Measurements from ENCODE around the gene ACP6.
A peak's percentile ranks its signal among the peaks of the same experiment; 100 is the strongest.

ACP6 gene

DNA sequence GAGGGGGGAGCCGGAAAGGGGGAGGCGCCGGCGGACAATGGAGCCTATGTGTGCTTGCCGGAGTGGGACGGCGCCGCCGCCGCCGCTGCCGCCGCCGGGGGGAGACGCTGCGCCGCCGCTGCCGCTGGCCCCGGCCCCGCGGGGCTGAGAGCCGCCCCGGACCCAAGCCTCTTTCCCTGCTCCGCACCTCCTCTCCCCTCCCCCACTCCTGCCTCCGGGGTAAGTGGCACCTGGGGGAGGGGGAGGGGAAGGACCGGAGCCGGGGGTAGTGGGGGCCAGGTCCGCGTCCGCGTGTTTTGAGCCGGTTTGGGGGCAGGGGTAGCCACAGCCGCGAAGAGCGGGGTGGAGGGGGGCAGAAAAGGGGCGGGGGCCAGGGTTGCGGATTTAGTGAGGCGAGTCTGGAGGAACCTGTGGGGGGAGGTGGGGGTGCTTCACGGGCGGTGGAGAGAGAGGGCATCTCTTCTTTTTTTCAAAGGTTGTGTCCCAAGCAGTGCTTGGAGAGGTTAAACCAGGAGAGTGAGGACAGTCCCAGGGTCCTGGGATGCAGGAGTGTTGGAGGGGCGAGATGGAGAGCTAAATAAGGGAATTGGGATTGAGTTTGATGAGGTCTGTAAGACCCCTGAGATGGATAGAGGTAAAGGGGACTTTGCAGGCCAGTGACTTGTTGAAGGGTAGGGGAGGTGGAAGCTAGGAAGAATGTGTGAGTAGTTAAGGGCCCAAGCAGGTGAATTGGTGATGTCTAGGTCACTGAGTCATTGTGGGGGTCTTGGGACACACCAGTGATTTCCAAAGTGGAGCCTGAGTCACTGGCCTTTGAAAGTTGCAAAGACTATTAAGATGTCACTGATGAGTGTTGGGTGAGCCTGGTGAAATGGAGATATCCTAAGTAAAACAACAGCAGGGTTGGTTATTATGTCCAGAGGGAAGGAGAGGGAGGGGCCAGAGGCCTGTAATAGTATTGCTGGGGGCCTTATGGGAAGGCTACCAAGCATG, 69.9 kb downstream of the ACP6 start:
- no peak for DNase-seq (ENCODE audit: low read depth, low spot score)
- POLR2A ChIA-PET: interaction anchor here (1.2 kb wide), 1 partner anchor 59 kb away, joined by 7 read pairs; the partner anchor contains the start of gene BCL9
- CTCF ChIA-PET: interaction anchor here (1.0 to 2.0 kb wide), 2 partner anchors 10 to 41 kb away, joined by 3 to 6 read pairs; no protein-coding TSS in a partner anchor
- TF ChIP-seq, protein P1, sequence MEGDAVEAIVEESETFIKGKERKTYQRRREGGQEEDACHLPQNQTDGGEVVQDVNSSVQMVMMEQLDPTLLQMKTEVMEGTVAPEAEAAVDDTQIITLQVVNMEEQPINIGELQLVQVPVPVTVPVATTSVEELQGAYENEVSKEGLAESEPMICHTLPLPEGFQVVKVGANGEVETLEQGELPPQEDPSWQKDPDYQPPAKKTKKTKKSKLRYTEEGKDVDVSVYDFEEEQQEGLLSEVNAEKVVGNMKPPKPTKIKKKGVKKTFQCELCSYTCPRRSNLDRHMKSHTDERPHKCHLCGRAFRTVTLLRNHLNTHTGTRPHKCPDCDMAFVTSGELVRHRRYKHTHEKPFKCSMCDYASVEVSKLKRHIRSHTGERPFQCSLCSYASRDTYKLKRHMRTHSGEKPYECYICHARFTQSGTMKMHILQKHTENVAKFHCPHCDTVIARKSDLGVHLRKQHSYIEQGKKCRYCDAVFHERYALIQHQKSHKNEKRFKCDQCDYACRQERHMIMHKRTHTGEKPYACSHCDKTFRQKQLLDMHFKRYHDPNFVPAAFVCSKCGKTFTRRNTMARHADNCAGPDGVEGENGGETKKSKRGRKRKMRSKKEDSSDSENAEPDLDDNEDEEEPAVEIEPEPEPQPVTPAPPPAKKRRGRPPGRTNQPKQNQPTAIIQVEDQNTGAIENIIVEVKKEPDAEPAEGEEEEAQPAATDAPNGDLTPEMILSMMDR (IDR thresholded peaks at IDR 0.05; ENCODE audit: insufficient read depth, low read length, missing control alignments): no peak
- H3K4me3 ChIP-seq (ENCODE audit: low read depth, low read length): peak overlapping the region; percentile 69

DNA sequence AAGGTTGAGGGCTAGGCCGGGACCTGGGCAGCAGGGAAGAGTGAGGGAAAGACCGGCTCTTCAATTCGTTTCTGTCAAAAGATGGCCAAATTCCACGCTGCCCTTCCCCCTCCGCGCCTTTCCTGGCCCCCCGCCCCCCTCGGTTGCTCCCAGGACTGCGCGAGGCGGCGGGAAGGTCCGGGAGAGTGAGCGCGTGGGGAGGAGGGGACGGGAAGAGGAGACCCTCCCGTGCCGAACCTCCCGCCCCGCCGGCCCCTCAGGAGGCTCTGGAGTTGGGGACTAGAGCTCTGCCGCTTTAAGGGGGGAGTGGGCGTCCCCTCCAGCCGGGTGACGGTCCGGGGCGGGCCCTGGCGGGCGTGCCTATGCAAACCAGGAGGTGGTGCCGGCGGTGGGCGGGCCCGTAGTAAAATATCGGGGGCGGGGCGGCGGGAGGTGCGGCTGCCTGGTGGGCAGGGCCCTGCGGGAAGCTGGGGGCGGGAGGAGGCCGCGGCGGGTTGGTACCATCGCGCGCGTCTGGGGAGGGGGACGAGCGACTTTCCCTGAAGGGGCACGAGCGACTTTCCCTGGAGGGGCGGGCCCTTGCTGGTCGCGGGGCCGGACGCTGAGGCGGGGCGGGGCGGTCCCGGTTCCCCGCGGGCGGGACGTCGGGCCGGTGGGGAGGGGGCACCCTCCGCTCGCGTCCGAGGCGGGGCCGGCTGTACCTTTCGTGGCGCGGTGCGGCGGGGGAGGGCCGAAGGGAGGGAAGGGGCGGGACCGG, 70.8 kb downstream of the ACP6 start:
- POLR2A ChIA-PET: interaction anchor here (0.7 to 1.2 kb wide), 2 partner anchors 18 to 58 kb away, joined by 3 to 7 read pairs; partner anchors contain the start of gene BCL9
- CTCF ChIA-PET: interaction anchor here (1.0 to 2.0 kb wide), 2 partner anchors 9 to 41 kb away, joined by 3 to 6 read pairs; no protein-coding TSS in a partner anchor
- TF ChIP-seq, protein P1 (IDR thresholded peaks at IDR 0.05; ENCODE audit: insufficient read depth, low read length, missing control alignments): no peak
- H3K4me3 ChIP-seq (ENCODE audit: low read depth, low read length): peak overlapping the region; percentile 74
- DNase-seq (ENCODE audit: low read depth, low spot score): peak; percentile 78

DNA sequence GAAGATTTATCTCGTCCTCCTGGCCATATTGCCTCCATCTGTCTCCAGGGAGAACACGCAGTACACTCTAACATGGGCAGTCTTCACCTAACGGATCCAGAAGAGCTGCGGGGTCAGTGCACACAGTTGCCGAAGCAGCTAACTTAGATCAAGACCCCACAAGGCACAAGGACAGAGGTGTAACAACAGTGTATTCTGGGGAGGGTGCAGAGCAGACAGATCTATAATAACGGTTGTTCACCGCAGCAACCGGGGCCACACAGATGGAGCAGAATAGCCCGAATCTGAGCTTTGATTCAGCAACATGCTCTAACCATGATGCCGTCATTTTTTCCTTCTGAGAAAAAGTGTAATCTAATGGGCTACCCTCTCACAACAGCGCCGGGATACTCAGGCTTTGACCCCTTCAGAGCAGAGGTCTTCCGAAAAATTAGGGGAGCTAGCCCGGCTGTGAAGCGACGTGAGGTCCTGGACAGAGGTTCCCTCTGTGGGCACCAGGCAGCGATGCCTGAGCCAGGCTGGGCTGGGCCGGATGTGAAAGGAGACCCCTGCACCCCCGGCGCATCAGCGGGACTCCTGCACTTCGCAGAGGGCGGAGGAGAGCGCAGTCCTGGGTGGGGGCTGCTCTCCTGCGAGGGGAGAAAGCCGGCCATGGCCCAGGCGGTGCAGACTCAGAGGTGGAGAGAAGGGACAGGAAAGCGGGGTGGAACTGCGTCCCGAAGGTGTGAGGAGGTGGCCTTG, 71.5 kb downstream of the ACP6 start:
- peak overlapping the region; percentile 74 for H3K4me3 ChIP-seq (ENCODE audit: low read depth, low read length)
- DNase-seq (ENCODE audit: low read depth, low spot score): no peak
- ChIA-PET CTCF (interaction anchor here (0.9 to 2.3 kb wide), 5 partner anchors 8 to 102 kb away, joined by 3 to 6 read pairs (median 5); no protein-coding TSS in a partner anchor), POLR2A (interaction anchor here (0.7 to 1.2 kb wide), 3 partner anchors 17 to 58 kb away, joined by 3 to 7 read pairs (median 3); partner anchors contain the start of gene BCL9)
- TF ChIP-seq, protein P1 (IDR thresholded peaks at IDR 0.05; ENCODE audit: insufficient read depth, low read length, missing control alignments): no peak

DNA sequence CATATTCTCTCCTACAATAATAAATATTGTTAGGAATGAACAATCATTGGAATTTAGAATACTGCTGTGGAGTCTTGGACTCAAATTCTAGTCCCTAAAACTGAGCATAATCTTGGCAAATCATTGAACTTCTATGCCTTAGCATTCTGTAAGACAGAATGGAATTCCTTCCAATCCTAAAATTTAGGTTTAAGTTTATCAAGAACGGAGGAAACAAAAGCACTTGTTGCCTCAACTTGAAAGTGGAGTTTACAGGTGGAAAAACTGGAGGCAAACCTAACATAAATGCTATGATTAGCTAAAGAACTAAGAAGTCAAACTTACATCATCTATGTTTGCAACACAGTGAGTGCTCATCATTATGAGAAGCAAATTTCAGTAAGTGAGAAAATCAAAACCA, 73.3 kb downstream of the ACP6 start:
- no peak overlapping the region for H3K4me3 ChIP-seq (ENCODE audit: low read depth, low read length)
- no peak for DNase-seq (ENCODE audit: low read depth, low spot score)
- ChIA-PET POLR2A (no interaction called here), CTCF (interaction anchor here (1.0 to 2.3 kb wide), 3 partner anchors 17 to 44 kb away, joined by 3 to 5 read pairs (median 3); no protein-coding TSS in a partner anchor)
- TF ChIP-seq, protein P1 (IDR thresholded peaks at IDR 0.05; ENCODE audit: insufficient read depth, low read length, missing control alignments): no peak

Measured in AG04449 (cell line).